Measurements from ENCODE around the gene DUSP22.

DNA sequence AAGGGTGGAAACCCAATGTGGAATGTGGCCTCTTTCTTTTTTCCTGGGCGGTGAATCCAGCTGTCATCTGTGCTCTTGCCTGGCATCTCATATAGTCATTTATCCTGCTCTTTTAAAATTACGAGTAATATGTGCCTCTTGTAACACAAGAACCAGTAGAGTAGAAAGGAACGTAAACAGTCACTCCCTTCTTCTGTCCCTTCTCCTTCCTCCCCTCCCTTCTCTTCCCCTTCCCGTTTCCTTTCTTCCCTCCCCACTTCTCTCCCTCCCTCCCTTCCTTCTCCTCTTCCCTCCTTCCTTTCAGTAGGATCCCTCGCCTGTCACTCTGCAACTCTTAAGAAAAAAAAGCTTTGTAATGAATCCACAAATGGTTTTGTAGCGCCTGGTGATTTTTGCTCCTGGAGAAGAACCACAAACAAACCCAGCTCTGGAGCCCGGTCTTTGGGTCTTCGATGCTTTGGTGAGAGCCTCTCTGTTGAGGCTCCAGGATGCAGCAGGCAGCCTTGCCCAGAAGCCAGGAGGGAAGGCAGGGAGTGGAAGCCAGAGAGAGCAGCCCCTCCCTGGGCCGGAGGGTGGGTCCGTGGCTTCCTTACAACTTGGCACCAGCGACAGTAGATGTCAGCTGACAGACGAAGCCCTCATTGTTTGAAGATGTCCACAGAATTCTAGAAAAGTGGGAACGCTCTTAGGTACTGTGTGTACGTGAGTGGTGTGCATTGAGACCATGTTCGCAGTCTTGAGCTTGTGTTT, 15.0 kb downstream of the DUSP22 start:
- TF ChIP-seq, protein P1, sequence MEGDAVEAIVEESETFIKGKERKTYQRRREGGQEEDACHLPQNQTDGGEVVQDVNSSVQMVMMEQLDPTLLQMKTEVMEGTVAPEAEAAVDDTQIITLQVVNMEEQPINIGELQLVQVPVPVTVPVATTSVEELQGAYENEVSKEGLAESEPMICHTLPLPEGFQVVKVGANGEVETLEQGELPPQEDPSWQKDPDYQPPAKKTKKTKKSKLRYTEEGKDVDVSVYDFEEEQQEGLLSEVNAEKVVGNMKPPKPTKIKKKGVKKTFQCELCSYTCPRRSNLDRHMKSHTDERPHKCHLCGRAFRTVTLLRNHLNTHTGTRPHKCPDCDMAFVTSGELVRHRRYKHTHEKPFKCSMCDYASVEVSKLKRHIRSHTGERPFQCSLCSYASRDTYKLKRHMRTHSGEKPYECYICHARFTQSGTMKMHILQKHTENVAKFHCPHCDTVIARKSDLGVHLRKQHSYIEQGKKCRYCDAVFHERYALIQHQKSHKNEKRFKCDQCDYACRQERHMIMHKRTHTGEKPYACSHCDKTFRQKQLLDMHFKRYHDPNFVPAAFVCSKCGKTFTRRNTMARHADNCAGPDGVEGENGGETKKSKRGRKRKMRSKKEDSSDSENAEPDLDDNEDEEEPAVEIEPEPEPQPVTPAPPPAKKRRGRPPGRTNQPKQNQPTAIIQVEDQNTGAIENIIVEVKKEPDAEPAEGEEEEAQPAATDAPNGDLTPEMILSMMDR (IDR thresholded peaks at IDR 0.05): no peak
- TF ChIP-seq POLR2AphosphoS5 (IDR thresholded peaks at IDR 0.05) (no peak), EP300 (IDR thresholded peaks at IDR 0.05; ENCODE audit: low read depth) (no peak), POLR2A (IDR thresholded peaks at IDR 0.05) (no peak)
